GM21576 (cell line): ENCODE measurements around the gene APBB3.

Source experiments
- ATAC-seq: cut with Tn5 transposase; IDR thresholded peaks from one replicate; pipeline ENCODE4 v1.9.1; 2021; ENCODE audit warnings: mild to moderate bottlenecking, moderate library complexity; ENCODE audit not compliant: unreplicated experiment

APBB3 gene

DNA sequence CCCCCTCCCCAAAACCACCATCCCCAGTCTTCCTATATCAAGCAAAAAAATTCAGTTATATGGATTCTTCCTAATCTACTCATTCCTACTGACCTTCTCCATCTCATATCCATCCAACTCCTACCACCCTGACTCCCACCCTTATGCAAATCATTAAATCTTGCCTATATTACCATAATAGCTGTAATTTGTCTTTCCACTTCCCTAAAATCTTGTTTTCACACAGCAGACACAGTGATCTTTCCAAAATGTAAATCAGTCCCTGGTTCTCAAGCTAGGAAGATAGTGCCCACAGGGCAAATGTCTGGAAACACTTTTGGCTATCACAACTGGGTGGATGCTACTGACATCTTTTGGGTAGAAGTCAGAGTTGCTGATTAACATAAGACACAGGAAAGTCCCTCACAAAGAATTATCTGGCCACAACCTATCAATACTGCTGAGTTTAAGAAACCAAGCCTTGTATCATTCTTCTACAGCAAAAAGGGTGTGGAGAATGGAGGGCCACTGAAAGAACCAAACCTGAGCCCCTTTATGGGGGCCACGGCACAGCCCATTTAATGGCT, 8.6 kb downstream of the APBB3 start:
- ATAC-seq = no peak

DNA sequence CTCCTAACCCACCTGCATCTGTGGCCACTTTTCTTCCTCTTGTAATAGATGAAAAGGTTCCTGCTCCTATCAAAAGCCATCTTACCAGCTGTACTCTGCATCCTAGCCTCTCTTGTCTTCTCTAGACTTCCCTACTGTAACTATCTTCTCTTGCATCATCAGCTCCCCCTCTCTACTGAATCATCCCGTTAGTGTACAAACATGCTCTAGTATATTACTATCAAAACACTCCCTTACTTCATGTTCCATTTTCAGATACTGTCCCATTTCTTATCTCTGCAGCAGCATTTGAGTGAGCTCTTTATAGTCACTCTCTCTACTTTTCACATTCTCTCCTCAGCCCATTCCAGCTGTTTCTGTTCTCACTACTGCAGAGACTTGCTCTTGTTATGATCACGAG, 9.9 kb downstream of the APBB3 start:
- ATAC-seq = no peak

DNA sequence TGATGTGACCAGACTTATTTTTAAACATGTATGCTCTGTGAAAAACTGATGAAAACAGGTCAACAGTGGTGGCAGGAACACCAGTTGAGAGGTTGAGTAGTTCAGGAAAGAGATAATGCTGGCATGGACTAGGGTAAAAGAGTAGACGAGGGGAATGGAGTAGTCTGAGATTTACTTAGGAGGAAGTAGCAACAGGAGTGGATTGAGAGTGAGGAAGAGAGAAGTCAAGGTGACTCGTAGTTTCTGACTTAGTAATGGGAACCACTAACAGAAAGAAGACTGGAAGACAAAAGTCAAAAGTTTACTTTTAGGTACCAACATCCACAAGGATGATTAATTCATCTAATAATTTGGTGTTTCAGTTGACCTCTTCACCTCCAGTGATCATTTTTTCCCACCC, 10.7 kb downstream of the APBB3 start:
- ATAC-seq = no peak

DNA sequence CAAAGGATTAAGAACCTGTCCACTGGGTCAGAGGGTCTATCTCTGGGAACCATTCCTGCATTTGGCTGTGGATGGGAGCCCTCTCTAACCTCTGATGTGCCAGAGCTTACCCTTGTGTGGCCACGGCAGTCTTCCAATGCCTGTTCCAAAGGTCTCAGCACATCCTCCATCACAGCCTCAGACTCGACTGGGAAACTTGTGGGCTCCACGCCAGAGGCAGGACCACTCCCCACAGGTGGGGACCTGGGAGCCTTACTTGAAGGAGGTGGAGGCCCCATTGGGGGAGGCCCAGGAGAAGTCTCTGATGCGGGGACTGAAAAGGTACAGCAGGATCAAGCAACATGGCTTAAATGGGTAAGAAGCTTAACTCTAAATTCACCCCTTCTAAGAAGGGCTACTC, 12.5 kb downstream of the APBB3 start:
- no peak for ATAC-seq

DNA sequence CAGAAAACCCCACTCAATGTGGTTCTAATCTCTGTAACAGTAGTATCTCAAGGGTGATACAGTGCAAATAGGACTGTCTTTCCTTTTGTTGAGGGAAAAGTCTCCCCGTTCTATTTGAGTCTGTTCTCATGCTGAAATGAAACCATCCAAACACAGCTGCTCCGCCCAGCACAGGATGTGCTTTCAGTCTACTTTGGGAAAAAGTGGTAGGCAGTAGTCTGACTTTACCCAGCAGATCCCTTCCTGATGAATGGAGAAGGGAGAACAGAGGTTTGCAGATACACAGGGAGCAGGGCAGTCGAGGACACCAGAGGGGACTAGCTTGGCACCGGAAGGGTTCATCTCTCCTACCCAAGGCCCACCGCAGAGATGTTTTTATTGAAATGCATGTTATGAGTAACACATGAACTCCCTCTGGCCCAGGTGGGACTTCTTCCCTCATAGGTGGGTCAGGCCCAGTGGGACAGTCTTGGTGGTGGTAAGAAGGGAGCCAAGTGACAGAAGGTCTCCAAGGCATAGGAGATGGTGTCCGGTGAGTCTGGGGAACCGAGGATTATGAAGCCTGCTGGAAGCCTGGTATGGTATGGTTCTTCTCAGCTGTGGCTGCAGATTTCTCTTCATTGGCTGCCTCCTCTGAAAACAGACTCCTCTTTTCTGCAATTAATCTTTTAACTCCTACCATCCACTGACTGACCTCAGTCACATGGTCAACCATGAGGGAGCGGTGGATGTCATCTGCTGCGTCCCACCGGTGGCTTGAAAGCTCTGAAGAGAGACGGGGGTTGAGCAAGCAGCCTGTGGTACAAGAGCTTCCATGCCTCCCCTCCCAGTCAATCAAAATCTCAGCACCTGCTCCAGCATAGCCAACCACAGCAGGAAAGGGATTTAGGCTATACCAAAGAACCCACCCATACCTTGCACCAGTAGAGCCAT, 14.0 kb downstream of the APBB3 start:
- ATAC-seq = no peak

DNA sequence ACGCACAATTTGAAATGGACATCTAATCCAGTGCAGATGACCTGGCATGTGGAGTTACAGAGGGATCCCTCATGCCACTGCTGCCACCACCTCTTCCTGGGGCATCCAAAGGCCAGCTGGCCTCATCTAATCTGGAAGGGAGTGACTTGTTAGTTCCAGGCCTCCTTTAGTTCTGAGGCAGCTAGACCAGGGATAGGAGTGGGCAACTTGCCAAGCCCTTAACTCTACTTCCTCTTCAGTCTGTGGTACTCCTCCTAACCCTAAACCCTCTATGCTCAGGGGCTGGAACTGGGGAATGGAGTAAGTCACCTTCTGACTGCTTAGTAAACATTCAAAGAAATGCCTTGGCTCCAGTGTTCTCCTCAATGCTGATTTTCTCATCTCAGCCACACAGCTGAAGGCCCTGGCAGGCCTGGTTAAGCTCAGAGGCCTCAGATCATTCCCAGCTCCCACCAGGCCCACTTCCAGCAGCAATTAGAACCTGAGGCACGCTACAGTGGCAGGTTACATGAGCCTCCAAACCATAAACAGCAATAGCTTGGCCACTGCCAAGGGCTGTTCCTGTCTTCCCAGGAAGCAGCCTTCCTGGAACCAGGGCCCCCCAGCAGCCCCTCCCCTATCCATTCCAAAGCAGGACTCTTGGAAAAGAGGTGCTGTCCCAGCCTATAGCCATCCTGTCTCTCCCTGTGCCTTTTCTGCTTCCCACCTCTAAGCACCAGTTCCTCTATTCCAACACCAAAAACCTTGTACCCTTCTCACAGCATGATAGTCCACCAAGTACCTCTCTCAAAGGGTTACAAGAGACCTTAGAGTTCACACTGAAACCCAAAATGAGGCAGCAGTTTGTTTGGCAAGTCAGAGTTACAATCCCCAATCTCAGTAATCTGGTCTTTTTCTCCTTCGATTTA, 14.9 kb downstream of the APBB3 start:
- no peak for ATAC-seq

DNA sequence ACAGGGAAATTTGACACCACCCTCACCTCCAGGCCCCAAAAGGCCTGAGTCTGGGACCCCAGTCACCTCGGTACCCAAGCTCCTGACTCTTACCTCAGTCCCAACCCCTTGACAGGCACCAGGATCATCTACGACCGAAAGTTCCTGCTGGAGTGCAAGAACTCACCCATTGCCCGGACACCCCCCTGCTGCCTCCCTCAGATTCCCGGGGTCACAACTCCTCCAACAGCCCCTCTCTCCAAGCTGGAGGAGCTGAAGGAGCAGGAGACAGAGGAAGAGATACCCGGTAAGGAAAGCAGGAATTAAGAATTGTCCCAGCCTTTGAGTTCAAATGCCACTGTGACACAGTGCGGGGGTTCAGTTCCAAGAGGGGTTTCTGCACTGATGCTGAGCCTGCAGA, 15.6 kb downstream of the APBB3 start:
- ATAC-seq = no peak

DNA sequence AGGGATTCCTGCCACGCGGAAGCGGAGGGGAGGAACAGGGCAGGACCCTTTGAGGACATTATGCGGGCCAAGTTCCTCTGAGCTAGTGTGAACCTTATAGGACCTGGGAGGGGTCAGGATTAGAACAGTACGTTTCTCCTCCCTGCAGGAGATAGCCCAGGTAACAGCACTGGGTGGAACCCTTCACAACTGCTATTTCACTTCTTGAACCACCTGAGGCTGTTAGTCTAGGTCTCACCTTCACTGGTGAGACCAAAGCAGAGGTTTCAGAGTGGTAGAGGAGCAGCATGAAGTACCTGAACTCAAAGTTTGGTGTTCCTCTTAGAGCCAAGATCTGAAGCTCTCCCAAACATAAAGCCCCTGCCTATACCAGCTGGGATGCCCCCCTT, 16.1 kb downstream of the APBB3 start:
- ATAC-seq = no peak

DNA sequence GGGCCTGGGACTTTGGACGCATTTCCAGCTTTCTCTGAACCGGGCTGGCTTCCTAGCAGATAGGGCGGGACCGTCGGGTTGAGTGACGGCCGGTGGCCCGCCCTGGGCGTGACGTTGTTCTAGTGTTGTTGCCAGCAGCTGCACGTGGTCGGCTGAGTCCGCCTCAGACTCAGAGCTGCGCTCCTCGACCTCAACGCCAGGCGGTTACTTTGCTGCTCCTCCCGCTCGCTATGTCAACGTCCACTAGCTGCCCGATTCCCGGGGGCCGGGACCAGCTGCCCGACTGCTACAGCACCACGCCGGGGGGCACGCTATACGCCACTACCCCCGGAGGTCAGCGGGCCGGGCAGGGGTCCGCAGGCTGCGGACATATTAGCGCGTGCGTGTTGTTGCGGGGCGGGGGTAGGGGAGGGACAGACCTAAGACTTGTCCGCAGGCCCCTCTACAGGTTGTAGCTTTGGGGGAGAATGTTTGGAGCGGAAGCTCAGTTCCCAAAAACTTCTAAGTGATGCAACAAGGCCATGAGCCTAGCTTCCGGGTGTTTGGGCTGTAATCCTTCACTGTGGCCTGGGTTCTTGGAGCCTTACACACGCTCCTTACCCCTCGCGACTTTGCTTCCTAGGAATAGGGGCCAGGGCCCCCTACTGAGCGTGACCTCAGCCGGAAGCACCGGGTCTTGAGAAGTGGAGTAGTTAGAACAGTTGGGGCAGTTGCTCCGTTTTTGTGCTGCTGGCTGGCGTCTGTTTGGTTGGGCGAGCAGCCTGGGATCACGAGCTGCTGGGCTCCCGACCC, 16.7 kb downstream of the APBB3 start, which contains the start of gene EIF4EBP3:
Gene EIF4EBP3, plus strand, starts transcription at position 155 of the 792 bp plus-strand sequence. Its CDS starts 76 bp downstream, at position 231.
- peak; percentile 97 for ATAC-seq

DNA sequence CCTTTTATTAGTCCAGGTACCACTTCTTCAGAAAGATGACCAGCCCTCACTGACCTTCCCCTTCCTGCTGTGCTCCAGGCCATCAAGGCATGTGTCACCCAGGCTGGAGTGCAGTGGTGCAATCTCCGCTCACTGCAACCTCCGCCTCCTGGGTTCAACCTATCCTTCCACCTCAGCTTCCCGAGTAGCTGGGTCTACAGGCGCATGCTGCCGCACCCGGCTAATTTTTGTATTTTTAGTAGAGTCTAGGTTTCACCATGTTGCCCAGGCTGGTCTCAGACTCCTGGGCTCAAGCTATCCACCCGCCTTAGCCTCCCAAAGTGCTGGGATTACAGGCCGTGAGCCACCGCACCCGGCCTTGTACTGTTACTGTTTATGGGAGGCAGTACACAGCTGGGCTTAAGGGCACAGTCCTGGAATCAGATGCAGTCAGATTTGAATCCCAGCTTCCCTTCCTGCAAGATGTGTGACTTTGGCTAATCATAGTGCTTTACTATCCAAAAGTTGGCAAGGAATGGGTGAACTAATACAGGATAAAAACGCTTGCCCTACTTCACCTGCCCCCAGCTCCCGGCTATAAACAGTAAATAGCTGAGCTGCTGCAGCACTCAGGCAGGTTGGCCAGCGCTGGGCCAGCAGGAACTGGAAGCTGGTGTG, 17.4 kb downstream of the APBB3 start:
- ATAC-seq = no peak

DNA sequence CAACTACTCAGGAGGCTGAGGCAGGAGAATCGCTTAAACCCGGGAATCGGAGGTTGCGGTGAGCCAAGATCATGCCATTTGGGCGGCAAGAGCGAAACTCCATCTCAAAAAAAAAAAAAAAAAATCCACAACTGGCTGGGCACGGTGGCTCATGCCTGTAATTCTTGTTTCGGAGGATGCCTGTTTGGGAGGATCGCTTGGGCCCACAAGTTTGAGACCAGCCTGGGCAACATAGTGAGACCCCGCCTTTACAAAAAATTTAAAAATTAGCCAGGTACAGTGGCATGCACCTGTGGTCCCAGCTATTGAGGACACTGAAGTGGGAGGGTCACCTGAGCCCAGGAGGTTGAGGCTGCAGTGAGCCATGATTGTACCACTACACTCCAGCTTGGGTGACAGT, 18.8 kb downstream of the APBB3 start:
- no peak for ATAC-seq

DNA sequence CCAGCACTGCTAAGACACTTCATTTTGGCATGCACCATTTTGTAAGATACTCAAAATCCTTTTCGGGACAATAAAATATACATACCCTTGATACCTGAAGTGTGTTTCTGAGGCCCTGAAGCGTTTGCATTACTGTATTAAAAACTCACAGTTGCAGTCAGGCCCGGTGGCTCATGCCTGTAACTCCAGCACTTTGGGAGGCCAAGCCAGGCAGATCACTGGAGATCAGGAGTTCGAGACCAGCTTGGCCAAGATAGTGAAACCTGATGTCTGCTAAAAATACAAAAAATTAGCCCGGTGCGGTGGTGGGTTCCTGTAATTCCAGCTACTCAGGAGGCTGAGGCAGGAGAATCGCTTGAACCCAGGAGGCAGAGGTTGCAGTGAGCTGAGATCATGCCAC, 19.4 kb downstream of the APBB3 start:
- ATAC-seq = no peak

DNA sequence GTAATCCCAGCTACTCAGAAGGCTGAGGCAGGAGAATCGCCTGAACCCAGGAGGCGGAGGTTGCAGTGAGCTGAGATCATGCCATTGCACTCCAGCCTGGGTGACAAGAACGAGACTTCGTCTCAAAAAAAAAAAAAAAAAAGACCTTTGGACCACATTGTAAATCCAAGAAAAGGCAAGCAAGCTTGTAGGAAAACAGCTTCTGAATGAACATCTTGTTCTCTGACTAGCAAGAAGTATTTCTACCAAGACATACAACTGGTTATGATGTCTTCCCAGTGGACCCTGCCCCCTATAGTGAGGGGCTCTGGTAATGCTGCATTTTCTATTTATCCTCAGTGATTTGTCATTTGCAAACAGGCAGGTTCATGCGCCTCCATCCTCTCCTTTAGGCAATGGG, 21.4 kb downstream of the APBB3 start:
- no peak for ATAC-seq

DNA sequence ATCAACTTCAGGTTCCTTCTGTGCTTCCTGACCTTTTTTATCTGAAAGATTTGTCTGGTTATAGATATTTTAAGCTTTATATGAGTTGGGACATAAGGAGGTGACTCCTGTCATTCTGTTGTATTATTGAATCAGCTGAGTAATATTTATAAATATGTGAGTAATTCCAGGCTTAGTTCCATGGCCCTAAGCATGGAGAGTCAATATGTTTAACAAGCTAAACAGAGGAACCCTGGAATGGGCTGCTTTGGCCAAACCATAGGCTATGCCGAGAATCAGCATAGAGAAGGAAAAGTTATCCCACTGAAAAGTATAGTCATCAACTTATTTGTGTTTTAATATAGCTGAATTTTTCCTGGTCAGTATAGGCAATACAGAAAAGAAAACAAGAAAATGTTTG, 24.2 kb downstream of the APBB3 start:
- no peak for ATAC-seq

DNA sequence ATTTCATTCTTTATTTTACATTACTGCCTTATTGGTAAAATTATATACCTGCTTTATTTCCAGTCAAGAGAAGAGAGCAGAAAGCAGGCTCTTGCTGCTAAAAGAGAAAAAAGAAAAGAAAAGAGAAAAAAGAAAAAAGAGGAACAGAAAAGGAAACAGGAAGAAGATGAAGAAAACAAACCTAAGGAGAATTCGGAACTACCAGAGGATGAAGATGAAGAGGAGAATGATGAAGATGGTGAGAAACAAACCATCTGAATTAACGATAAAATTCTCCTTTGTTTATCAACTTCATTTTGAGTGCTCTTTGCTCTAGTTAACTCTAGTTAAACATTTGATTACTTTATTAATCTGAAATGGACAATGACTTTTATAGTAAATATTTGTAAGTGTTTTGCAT, 40.4 kb downstream of the APBB3 start:
- no peak for ATAC-seq

DNA sequence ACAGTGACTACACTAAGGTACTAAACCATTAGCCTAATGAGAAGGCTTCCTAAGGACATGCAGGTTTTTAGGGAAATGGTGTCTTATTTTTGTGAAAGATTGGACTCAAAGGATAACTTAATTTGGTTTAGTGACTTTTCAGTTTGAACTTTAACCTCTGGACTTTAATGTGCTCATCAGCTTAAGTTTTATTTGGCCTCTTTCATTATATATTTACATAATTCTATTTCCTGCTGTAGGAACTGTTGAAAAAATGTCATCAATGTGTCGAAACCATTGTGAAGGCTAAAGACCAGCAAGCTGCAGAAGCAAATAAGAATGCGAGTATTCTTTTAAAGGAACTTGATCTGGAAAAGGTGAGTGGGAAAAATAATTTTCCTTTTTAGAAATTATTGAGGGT, 51.3 kb downstream of the APBB3 start:
- ATAC-seq = no peak

DNA sequence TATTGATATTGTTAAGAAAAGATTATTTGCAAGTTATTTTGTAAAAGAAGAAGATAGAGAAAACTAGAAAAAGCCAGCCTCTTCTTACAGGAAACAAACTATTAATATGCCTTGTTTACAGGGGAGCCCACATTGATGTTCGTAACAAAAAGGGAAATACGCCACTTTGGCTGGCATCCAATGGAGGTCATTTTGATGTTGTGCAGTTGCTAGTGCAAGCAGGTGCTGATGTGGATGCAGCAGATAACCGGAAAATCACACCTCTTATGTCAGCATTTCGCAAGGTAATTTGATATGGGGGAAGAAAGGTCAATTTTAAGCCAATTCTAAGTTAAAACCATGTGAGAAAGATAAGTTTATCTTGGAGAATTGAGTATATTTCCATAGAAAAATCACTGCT, 54.5 kb downstream of the APBB3 start:
- no peak for ATAC-seq
